ENCODE results near the gene APC2.
"Not testable (repeated sequence)": the region's sequence is repeated elsewhere in the genome, so short reads cannot be mapped to it uniquely, and the experiment has no call there.

APC2 gene

GRCh38 chr19:1495799-1496713 is 46.1 kb downstream of the APC2 start:
- DNase-seq (ENCODE audit: low spot score) = no peak

- no peak for DNase-seq (ENCODE audit: low spot score)
These were observed 47.0 kb downstream of the APC2 start for GRCh38 chr19:1496714-1497577.

GRCh38 chr19:1497578-1498235 is 47.8 kb downstream of the APC2 start:
- DNase-seq (ENCODE audit: low spot score) = no peak

GRCh38 chr19:1499231-1499630 is 49.3 kb downstream of the APC2 start:
- not testable (repeated sequence) for DNase-seq (ENCODE audit: low spot score)

- DNase-seq (ENCODE audit: low spot score) = no peak
These were observed 51.3 kb downstream of the APC2 start for GRCh38 chr19:1501200-1501595.

GRCh38 chr19:1502433-1503088 is 52.6 kb downstream of the APC2 start:
- DNase-seq (ENCODE audit: low spot score) = no peak

- DNase-seq (ENCODE audit: low spot score) = peak; percentile 54
These were observed 53.4 kb downstream of the APC2 start for GRCh38 chr19:1503089-1503924.

- DNase-seq (ENCODE audit: low spot score) = no peak
These were observed 54.2 kb downstream of the APC2 start for GRCh38 chr19:1503925-1504773.

- DNase-seq (ENCODE audit: low spot score) = no peak
These were observed 55.1 kb downstream of the APC2 start for GRCh38 chr19:1505012-1505411.

- DNase-seq (ENCODE audit: low spot score) = no peak
These were observed 56.3 kb downstream of the APC2 start for GRCh38 chr19:1505991-1506881.

- no peak for DNase-seq (ENCODE audit: low spot score)
These were observed 57.3 kb downstream of the APC2 start for GRCh38 chr19:1507192-1507660.

- peak; percentile 84 for DNase-seq (ENCODE audit: low spot score)
These were observed 58.0 kb downstream of the APC2 start for GRCh38 chr19:1507763-1508506.

GRCh38 chr19:1508507-1508856 is 58.6 kb downstream of the APC2 start:
- no peak for DNase-seq (ENCODE audit: low spot score)

- no peak for DNase-seq (ENCODE audit: low spot score)
These were observed 59.9 kb downstream of the APC2 start for GRCh38 chr19:1509602-1510441.

GRCh38 chr19:1510442-1510806 is 60.5 kb downstream of the APC2 start:
- no peak for DNase-seq (ENCODE audit: low spot score)

GRCh38 chr19:1510807-1511206 is 60.9 kb downstream of the APC2 start:
- DNase-seq (ENCODE audit: low spot score) = no peak

Measured in LoVo (cell line).